Osteocyte (in vitro differentiated cells): ENCODE results near the gene IQCF5. TPM values are rescaled to one million over a fixed set of nuclear protein-coding genes. Genes with fewer than 3 reads are reported as not detected.
"Not testable (repeated sequence)": the region's sequence is repeated elsewhere in the genome, so short reads cannot be mapped to it uniquely, and the experiment has no call there.

Source experiments
- DNase-seq: peaks from one replicate; pipeline ENCODE4 v3.0.0; 2021; ENCODE audit warnings: mixed read lengths; ENCODE audit not compliant: unreplicated experiment; ENCODE audit errors: extremely low spot score
- H3K27ac Mint-ChIP-seq: one replicate; pipeline ENCODE4 v1.8.0; 2021; ENCODE audit warnings: mild to moderate bottlenecking, mixed read lengths; ENCODE audit not compliant: unreplicated experiment
- H3K27me3 Mint-ChIP-seq: one replicate; pipeline ENCODE4 v1.8.0; 2021; ENCODE audit warnings: mixed read lengths; ENCODE audit not compliant: unreplicated experiment
- H3K36me3 Mint-ChIP-seq: one replicate; pipeline ENCODE4 v1.8.0; 2021; ENCODE audit warnings: mixed read lengths; ENCODE audit not compliant: unreplicated experiment
- H3K4me1 Mint-ChIP-seq: one replicate; pipeline ENCODE4 v1.8.0; 2021; ENCODE audit warnings: mixed read lengths; ENCODE audit not compliant: unreplicated experiment
- H3K4me3 Mint-ChIP-seq: one replicate; pipeline ENCODE4 v1.8.0; 2021; ENCODE audit warnings: mild to moderate bottlenecking, moderate library complexity, mixed read lengths; ENCODE audit not compliant: unreplicated experiment
- H3K9me3 Mint-ChIP-seq: one replicate; pipeline ENCODE4 v1.8.0; 2021; ENCODE audit warnings: mixed read lengths; ENCODE audit not compliant: unreplicated experiment
- CTCF ChIP-seq: fragments of 200-600 bp; sonication (generic); IDR thresholded peaks from 2 replicates; pipeline ENCODE4 v1.5.0; 2021; ENCODE audit warnings: antibody characterized with exemption, mild to moderate bottlenecking, moderate library complexity
- total RNA-seq: library from RNA; stranded (reverse); gene quantifications from 2 replicates; pipeline ENCODE4 v1.2.1, GENCODE V29; 2021

IQCF5 gene
- total RNA-seq, 1 donor from 2014 or later: not detected

GRCh38 chr3:51874889-51875288 is 512 bp downstream of the IQCF5 start:
- no peak for TF ChIP-seq CTCF
- DNase-seq: no peak
- H3K4me3 Mint-ChIP-seq: no peak overlapping the region
- no peak overlapping the region for H3K27ac Mint-ChIP-seq
- H3K36me3 Mint-ChIP-seq: no peaks in the 10 kb centered on the region
- no peaks in the 10 kb centered on the region for H3K9me3 Mint-ChIP-seq
- H3K27me3 Mint-ChIP-seq: peaks cover 16% of the 10 kb centered on the region
- H3K4me1 Mint-ChIP-seq: no peaks in the 10 kb centered on the region

GRCh38 chr3:51874411-51874810 is 990 bp downstream of the IQCF5 start:
- Mint-ChIP-seq H3K27ac (no peak overlapping the region), H3K4me1 (no peaks in the 10 kb centered on the region), H3K36me3 (no peaks in the 10 kb centered on the region), H3K9me3 (no peaks in the 10 kb centered on the region), H3K4me3 (no peak overlapping the region), H3K27me3 (peaks cover 19% of the 10 kb centered on the region)
- no peak for DNase-seq
- no peak for TF ChIP-seq CTCF

GRCh38 chr3:51873876-51874275 is 1.5 kb downstream of the IQCF5 start:
- no peak for DNase-seq
- TF ChIP-seq CTCF: no peak
- no peak overlapping the region for H3K27ac Mint-ChIP-seq
- H3K4me1 Mint-ChIP-seq: no peaks in the 10 kb centered on the region
- no peaks in the 10 kb centered on the region for H3K36me3 Mint-ChIP-seq
- H3K4me3 Mint-ChIP-seq: no peak overlapping the region
- H3K9me3 Mint-ChIP-seq: no peaks in the 10 kb centered on the region
- H3K27me3 Mint-ChIP-seq: peaks cover 24% of the 10 kb centered on the region

GRCh38 chr3:51873253-51873766 is 2.1 kb downstream of the IQCF5 start:
- Mint-ChIP-seq H3K4me3 (no peak overlapping the region), H3K27ac (no peak overlapping the region), H3K9me3 (no peaks in the 10 kb centered on the region), H3K27me3 (peaks cover 29% of the 10 kb centered on the region), H3K4me1 (no peaks in the 10 kb centered on the region), H3K36me3 (no peaks in the 10 kb centered on the region)
- DNase-seq: no peak
- TF ChIP-seq CTCF: no peak

- peaks cover 40% of the 10 kb centered on the region for H3K27me3 Mint-ChIP-seq
- H3K4me1 Mint-ChIP-seq: no peaks in the 10 kb centered on the region
- H3K4me3 Mint-ChIP-seq: no peak overlapping the region
- H3K27ac Mint-ChIP-seq: no peak overlapping the region
- H3K36me3 Mint-ChIP-seq: no peaks in the 10 kb centered on the region
- H3K9me3 Mint-ChIP-seq: no peaks in the 10 kb centered on the region
- TF ChIP-seq CTCF: no peak
- no peak for DNase-seq
Observed at GRCh38 chr3:51869304-51869703, 6.1 kb downstream of the IQCF5 start.

- H3K36me3 Mint-ChIP-seq, H3K27ac Mint-ChIP-seq: not testable (repeated sequence)
Observed at GRCh38 chr3:51868896-51869295, 6.5 kb downstream of the IQCF5 start.

More at GRCh38 chr3:51868896-51869295, 6.5 kb downstream of the IQCF5 start:
- H3K4me1 Mint-ChIP-seq, H3K9me3 Mint-ChIP-seq, DNase-seq, H3K4me3 Mint-ChIP-seq: not testable (repeated sequence)
- peaks cover 39% of the 10 kb centered on the region for H3K27me3 Mint-ChIP-seq
